Activated CD4-positive, alpha-beta memory T cell treated with anti-CD3 and anti-CD28 coated beads for 36 hours (primary cell): ENCODE results near the gene TRAFD1. TPM values are rescaled to one million over a fixed set of nuclear protein-coding genes. Genes with fewer than 3 reads are reported as not detected.
A peak's percentile ranks its signal among the peaks of the same experiment; 100 is the strongest.
"Not testable (repeated sequence)": the region's sequence is repeated elsewhere in the genome, so short reads cannot be mapped to it uniquely, and the experiment has no call there.

Experiments
- CTCF ChIA-PET: fragments of 350-600 bp; sonication (Branson Sonifier 250); formaldehyde crosslinking; loops from one replicate; lab custom pipeline; 2021; ENCODE audit warnings: antibody characterized with exemption, inconsistent platforms; lab: Charles Lee
- POLR2A ChIA-PET: fragments of 350-600 bp; sonication (Branson Sonifier 250); formaldehyde crosslinking; loops from one replicate; lab custom pipeline; 2021; ENCODE audit warnings: antibody characterized with exemption; lab: Charles Lee
- DNase-seq: peaks from one replicate; pipeline ENCODE4 v3.0.0-alpha.2; 2020
- H3K27ac Mint-ChIP-seq: one replicate; pipeline ENCODE4 v1.8.0; 2021; ENCODE audit warnings: mixed read lengths
- H3K27me3 Mint-ChIP-seq: one replicate; pipeline ENCODE4 v1.8.0; 2021; ENCODE audit warnings: mixed read lengths
- H3K36me3 Mint-ChIP-seq: one replicate; pipeline ENCODE4 v1.8.0; 2021; ENCODE audit warnings: mixed read lengths
- H3K4me1 Mint-ChIP-seq: one replicate; pipeline ENCODE4 v1.8.0; 2021; ENCODE audit warnings: low read depth, mixed read lengths
- H3K4me3 Mint-ChIP-seq: one replicate; pipeline ENCODE4 v1.8.0; 2021; ENCODE audit warnings: mild to moderate bottlenecking, mixed read lengths
- H3K9me3 Mint-ChIP-seq: one replicate; pipeline ENCODE4 v1.8.0; 2021; ENCODE audit warnings: mixed read lengths
- intact Hi-C: fragments of 100-400 bp; cut with micrococcal nuclease; formaldehyde crosslinking; loops from one replicate; pipeline ENCODE4 v1.15.1; 2023
- total RNA-seq, 2 experiments: library from RNA; stranded (reverse); gene quantifications; one replicate each; pipeline ENCODE4 v1.2.3, GENCODE V29; 2021

TRAFD1 gene
- 10 to 100 TPM; 56.4 to 61.8 TPM for total RNA-seq

- intact Hi-C loops = loop anchor here (1.0 to 5.0 kb wide), 3 partner anchors 16 to 282 kb away; partner anchors contain the start of gene RPL6
- peaks cover 3% of the 10 kb centered on the region for H3K36me3 Mint-ChIP-seq
- H3K4me1 Mint-ChIP-seq = peaks cover 36% of the 10 kb centered on the region
- ChIA-PET CTCF (interaction anchor here (0.8 to 2.8 kb wide), 4 partner anchors 17 to 112 kb away, joined by 3 to 12 read pairs (median 3); partner anchors contain the start of genes ERP29, NAA25 and TMEM116), POLR2A (interaction anchor here (0.7 to 3.2 kb wide), 10 partner anchors 9 to 112 kb away, joined by 3 to 60 read pairs (median 7); partner anchors contain the start of genes ERP29, NAA25 and TMEM116)
- peak within 1 kb of the TSS; percentile 87 for H3K4me3 Mint-ChIP-seq
- H3K9me3 Mint-ChIP-seq = no peaks in the 10 kb centered on the region
- peak; percentile 99 for DNase-seq
- H3K27ac Mint-ChIP-seq = peak within 1 kb of the TSS; percentile 87
- H3K27me3 Mint-ChIP-seq = peaks cover 1% of the 10 kb centered on the region
These were observed at the start of gene TRAFD1 for GRCh38 chr12:112125250-112125999. Gene TRAFD1 (plus strand): TSS chr12:112125560. CDS start chr12:112130523, 4,963 bp downstream.

GRCh38 chr12:112087055-112087850, 38.1 kb upstream of the TRAFD1 start:
- no peaks in the 10 kb centered on the region for H3K27me3 Mint-ChIP-seq
- H3K4me1 Mint-ChIP-seq = peaks cover 25% of the 10 kb centered on the region
- no peaks in the 10 kb centered on the region for H3K9me3 Mint-ChIP-seq
- intact Hi-C loops = no loop called here
- peak overlapping the region; percentile 26 for H3K27ac Mint-ChIP-seq
- no peak overlapping the region for H3K4me3 Mint-ChIP-seq
- ChIA-PET POLR2A (interaction anchor here (0.6 kb wide), 1 partner anchor 423 kb away, joined by 3 read pairs; no protein-coding TSS in a partner anchor), CTCF (interaction anchor here (0.7 to 1.3 kb wide), 4 partner anchors 11 to 38 kb away, joined by 3 to 4 read pairs (median 4); partner anchors contain the start of gene TRAFD1)
- no peak for DNase-seq
- H3K36me3 Mint-ChIP-seq = peaks cover 41% of the 10 kb centered on the region

GRCh38 chr12:112087851-112088250, 37.5 kb upstream of the TRAFD1 start:
- H3K36me3 Mint-ChIP-seq = peaks cover 37% of the 10 kb centered on the region
- no peak overlapping the region for H3K27ac Mint-ChIP-seq
- POLR2A ChIA-PET = no interaction called here
- no peaks in the 10 kb centered on the region for H3K27me3 Mint-ChIP-seq
- no peak for DNase-seq
- intact Hi-C loops = no loop called here
- H3K4me1 Mint-ChIP-seq = peaks cover 23% of the 10 kb centered on the region
- no peak overlapping the region for H3K4me3 Mint-ChIP-seq
- CTCF ChIA-PET = interaction anchor here (1.0 to 1.3 kb wide), 3 partner anchors 13 to 38 kb away, joined by 3 to 4 read pairs (median 3); partner anchors contain the start of gene TRAFD1
- no peaks in the 10 kb centered on the region for H3K9me3 Mint-ChIP-seq

- no peak for DNase-seq
- Mint-ChIP-seq H3K27ac (no peak overlapping the region), H3K4me3 (no peak overlapping the region), H3K36me3 (peaks cover 33% of the 10 kb centered on the region), H3K4me1 (peaks cover 24% of the 10 kb centered on the region), H3K27me3 (no peaks in the 10 kb centered on the region), H3K9me3 (no peaks in the 10 kb centered on the region)
- CTCF ChIA-PET = no interaction called here
- POLR2A ChIA-PET = interaction anchor here (0.7 kb wide), 1 partner anchor 226 kb away, joined by 3 read pairs; no protein-coding TSS in a partner anchor
- intact Hi-C loops = no loop called here
These were observed 33.8 kb upstream of the TRAFD1 start for GRCh38 chr12:112091563-112091962.

GRCh38 chr12:112096070-112096469, 29.3 kb upstream of the TRAFD1 start:
- ChIA-PET POLR2A (interaction anchor here (1.1 to 3.2 kb wide), 6 partner anchors 11 to 34 kb away, joined by 4 to 30 read pairs (median 7); partner anchors contain the start of genes NAA25 and TRAFD1), CTCF (interaction anchor here (0.9 to 2.6 kb wide), 4 partner anchors 11 to 102 kb away, joined by 3 to 9 read pairs (median 6); no protein-coding TSS in a partner anchor)
- Mint-ChIP-seq H3K4me3 (peak overlapping the region; percentile 13), H3K9me3 (no peaks in the 10 kb centered on the region), H3K4me1 (peaks cover 45% of the 10 kb centered on the region), H3K27ac (peak overlapping the region; percentile 96), H3K36me3 (peaks cover 49% of the 10 kb centered on the region), H3K27me3 (no peaks in the 10 kb centered on the region)
- DNase-seq = no peak
- intact Hi-C loops = loop anchor here (1.0 to 2.0 kb wide), 6 partner anchors 11 to 87 kb away; no protein-coding TSS in a partner anchor

- intact Hi-C loops = loop anchor here (1.0 to 2.0 kb wide), 6 partner anchors 11 to 86 kb away; no protein-coding TSS in a partner anchor
These were observed 28.7 kb upstream of the TRAFD1 start for GRCh38 chr12:112096667-112097066.

GRCh38 chr12:112097641-112098040, 27.7 kb upstream of the TRAFD1 start:
- Mint-ChIP-seq H3K4me1 (peaks cover 50% of the 10 kb centered on the region), H3K27ac (peak overlapping the region; percentile 96), H3K9me3 (no peaks in the 10 kb centered on the region), H3K4me3 (no peak overlapping the region), H3K36me3 (peaks cover 46% of the 10 kb centered on the region), H3K27me3 (no peaks in the 10 kb centered on the region)
- no peak for DNase-seq
- CTCF ChIA-PET = interaction anchor here (1.0 to 2.6 kb wide), 3 partner anchors 13 to 85 kb away, joined by 3 to 9 read pairs (median 4); partner anchors contain the start of genes ERP29 and TMEM116
- intact Hi-C loops = loop anchor here (2.0 kb wide), 1 partner anchor 85 kb away; no protein-coding TSS in a partner anchor
- POLR2A ChIA-PET = interaction anchor here (0.6 to 3.2 kb wide), 5 partner anchors 10 to 53 kb away, joined by 3 to 30 read pairs (median 7); partner anchors contain the start of genes NAA25 and TRAFD1

More at GRCh38 chr12:112096667-112097066, 28.7 kb upstream of the TRAFD1 start:
- ChIA-PET CTCF (interaction anchor here (0.9 to 2.6 kb wide), 4 partner anchors 11 to 102 kb away, joined by 3 to 9 read pairs (median 6); no protein-coding TSS in a partner anchor), POLR2A (interaction anchor here (0.7 to 3.2 kb wide), 7 partner anchors 11 to 83 kb away, joined by 3 to 30 read pairs (median 6); partner anchors contain the start of genes ERP29, NAA25, TMEM116 and TRAFD1)
- peak overlapping the region; percentile 42 for H3K4me3 Mint-ChIP-seq
- H3K27me3 Mint-ChIP-seq = no peaks in the 10 kb centered on the region
- peak overlapping the region; percentile 96 for H3K27ac Mint-ChIP-seq
- peak; percentile 54 for DNase-seq
- H3K36me3 Mint-ChIP-seq = peaks cover 45% of the 10 kb centered on the region
- no peaks in the 10 kb centered on the region for H3K9me3 Mint-ChIP-seq
- H3K4me1 Mint-ChIP-seq = peaks cover 47% of the 10 kb centered on the region

GRCh38 chr12:112100500-112100899, 24.9 kb upstream of the TRAFD1 start:
- H3K4me3 Mint-ChIP-seq, H3K27me3 Mint-ChIP-seq, DNase-seq, H3K9me3 Mint-ChIP-seq, intact Hi-C loops: not testable (repeated sequence)
- Mint-ChIP-seq H3K36me3 (peaks cover 45% of the 10 kb centered on the region), H3K27ac (peak overlapping the region; percentile 47), H3K4me1 (peaks cover 60% of the 10 kb centered on the region)
- CTCF ChIA-PET = interaction anchor here (1.4 kb wide), 1 partner anchor 25 kb away, joined by 3 read pairs; the partner anchor contains the start of gene TRAFD1
- POLR2A ChIA-PET = interaction anchor here (1.1 kb wide), 1 partner anchor 30 kb away, joined by 5 read pairs; no protein-coding TSS in a partner anchor

GRCh38 chr12:112102127-112102526, 23.2 kb upstream of the TRAFD1 start:
- no peak for DNase-seq
- Mint-ChIP-seq H3K27ac (no peak overlapping the region), H3K27me3 (no peaks in the 10 kb centered on the region), H3K36me3 (peaks cover 46% of the 10 kb centered on the region), H3K9me3 (no peaks in the 10 kb centered on the region), H3K4me1 (peaks cover 60% of the 10 kb centered on the region), H3K4me3 (no peak overlapping the region)
- POLR2A ChIA-PET = no interaction called here
- intact Hi-C loops = no loop called here
- CTCF ChIA-PET = no interaction called here

- DNase-seq, H3K27ac Mint-ChIP-seq, H3K27me3 Mint-ChIP-seq, POLR2A ChIA-PET, intact Hi-C loops, H3K9me3 Mint-ChIP-seq, H3K4me3 Mint-ChIP-seq, CTCF ChIA-PET: not testable (repeated sequence)
- Mint-ChIP-seq H3K4me1 (peaks cover 62% of the 10 kb centered on the region), H3K36me3 (peaks cover 47% of the 10 kb centered on the region)
These were observed 22.6 kb upstream of the TRAFD1 start for GRCh38 chr12:112102746-112103145.
